HCT116 (cell line): Measurements from ENCODE around the gene PLEKHG3. TPM values are rescaled to one million over a fixed set of nuclear protein-coding genes. Genes with fewer than 3 reads are reported as not detected.

Experiments
- ATAC-seq: fragments of 200-7000 bp; cut with Tn5 transposase; 2 replicates; pipeline ENCODE4 v1.9.1; 2020; ENCODE audit warnings: mild to moderate bottlenecking, moderate library complexity
- BruUV-seq: library from RNA; stranded (reverse); fragments of 400-500 nt; replicated peaks from 2 replicates; lab custom pipeline; 2021; lab: Mats Ljungman, UMichigan
- CTCF ChIA-PET: fragments of 300-600 bp; sonication (Branson Sonifier 250); formaldehyde crosslinking; loops from one replicate; lab custom pipeline; 2021; ENCODE audit warnings: antibody characterized with exemption; lab: Charles Lee
- POLR2A ChIA-PET: fragments of 300-600, 350-600 bp; sonication (Branson Sonifier 250); formaldehyde crosslinking; loops from one replicate; lab custom pipeline; 2021; ENCODE audit warnings: antibody characterized with exemption; lab: Charles Lee
- RAD21 ChIA-PET, 2 experiments: fragments of 300-600 bp; sonication (Branson Sonifier 250); formaldehyde crosslinking; loops; one replicate each; lab custom pipeline; 2023; ENCODE audit warnings: low total read pairs in 2 of 2; ENCODE audit not compliant: uncharacterized antibody in 2 of 2, unreplicated experiment in 2 of 2, low non-redundant PET in 1 of 2; lab: Charles Lee
- DNase-seq: peaks from one replicate; pipeline ENCODE4 v3.0.0-alpha.2; 2010; ENCODE audit warnings: low read depth, low spot score
- H2AFZ ChIP-seq: fragments of 200-600 bp; shearing (Covaris generic), sonication (generic); 2 replicates; pipeline ENCODE4 v1.6.1; 2017; ENCODE audit warnings: low read depth, mixed run types, mixed read lengths, antibody characterized with exemption, low read length; ENCODE audit not compliant: poor library complexity, severe bottlenecking
- H3K27ac ChIP-seq: 2 replicates; pipeline ENCODE4 v1.5.1; 2012; ENCODE audit warnings: low read depth, low read length
- H3K27me3 ChIP-seq: fragments of 200-600 bp; sonication (generic); 2 replicates; pipeline ENCODE4 v1.6.1; 2016; ENCODE audit warnings: mixed run types, low read length, mixed read lengths; ENCODE audit not compliant: insufficient read depth
- H3K36me3 ChIP-seq, 2 experiments: fragments of 200-500 bp in 1 of 2; fragments of 200-600 bp in 1 of 2; sonication (Bioruptor generic) in 1 of 2; sonication (generic) in 1 of 2; 2 replicates each; pipeline versions ENCODE4 v1.5.1 to v1.6.1; 2014 to 2016; ENCODE audit warnings: low read length in 2 of 2, inconsistent platforms in 1 of 2, mixed read lengths in 1 of 2, mixed run types in 1 of 2; ENCODE audit not compliant: insufficient read depth in 2 of 2, control insufficient read depth in 1 of 2
- H3K4me1 ChIP-seq, 2 experiments: fragments of 200-600 bp in 1 of 2; sonication (generic) in 1 of 2; 2 replicates each; pipeline versions ENCODE4 v1.5.1 to v1.6.1; 2012 to 2017; ENCODE audit warnings: low read length in 2 of 2, inconsistent platforms in 1 of 2, mild to moderate bottlenecking in 1 of 2, mixed read lengths in 1 of 2, mixed run types in 1 of 2, moderate library complexity in 1 of 2; ENCODE audit not compliant: insufficient read depth in 2 of 2, control insufficient read depth in 1 of 2
- H3K4me2 ChIP-seq: fragments of 200-600 bp; sonication (generic); 2 replicates; pipeline ENCODE4 v1.6.1; 2017; ENCODE audit warnings: mixed run types, low read length, mixed read lengths
- H3K4me3 ChIP-seq, 2 experiments: fragments of 200-600 bp in 1 of 2; sonication (generic) in 1 of 2; replicated peaks in 1 of 2; 2 replicates each; pipeline ENCODE4 v1.5.1; 2011 to 2016; ENCODE audit warnings: low read length in 2 of 2, control low read depth in 1 of 2, low read depth in 1 of 2, mild to moderate bottlenecking in 1 of 2, mixed read lengths in 1 of 2, mixed run types in 1 of 2
- H3K79me2 ChIP-seq: fragments of 200-600 bp; sonication (generic); 2 replicates; pipeline ENCODE4 v1.6.1; 2017; ENCODE audit warnings: mild to moderate bottlenecking, mixed run types, low read length, moderate library complexity, mixed read lengths; ENCODE audit not compliant: insufficient read depth
- H3K9ac ChIP-seq: fragments of 200-600 bp; sonication (generic); 2 replicates; pipeline ENCODE4 v1.6.1; 2016; ENCODE audit warnings: low read length, mixed read lengths
- H3K9me2 ChIP-seq: fragments of 200-600 bp; sonication (generic), shearing (Covaris generic); 2 replicates; pipeline ENCODE4 v1.6.1; 2017; ENCODE audit warnings: mixed run types, mild to moderate bottlenecking, moderate library complexity; ENCODE audit not compliant: insufficient read depth
- H3K9me3 ChIP-seq, 2 experiments: fragments of 200-500 bp in 1 of 2; fragments of 200-600 bp in 1 of 2; sonication (Bioruptor generic) in 1 of 2; sonication (generic) in 1 of 2; 2 replicates each; pipeline ENCODE4 v1.6.1; 2014 to 2017; ENCODE audit warnings: low read length in 2 of 2, mixed read lengths in 2 of 2, inconsistent platforms in 1 of 2, low read depth in 1 of 2, mild to moderate bottlenecking in 1 of 2, mixed run types in 1 of 2, moderate library complexity in 1 of 2; ENCODE audit not compliant: control insufficient read depth in 1 of 2, insufficient read depth in 1 of 2
- H4K20me1 ChIP-seq: fragments of 200-600 bp; sonication (generic), shearing (Covaris generic); 2 replicates; pipeline ENCODE4 v1.6.1; 2017; ENCODE audit warnings: mixed run types, mild to moderate bottlenecking, moderate library complexity; ENCODE audit not compliant: insufficient read depth
- CEBPB ChIP-seq: IDR thresholded peaks from 2 replicates; pipeline ENCODE4 v1.6.1; 2012; ENCODE audit warnings: low read depth
- EGR1 ChIP-seq: IDR thresholded peaks from 2 replicates; pipeline ENCODE4 v1.6.1; 2012; ENCODE audit warnings: low read depth
- ELF1 ChIP-seq: IDR thresholded peaks from 2 replicates; pipeline ENCODE4 v1.6.1; 2012; ENCODE audit warnings: low read depth, borderline replicate concordance
- EZH2 ChIP-seq: fragments of 200-600 bp; sonication (generic); IDR thresholded peaks from 2 replicates; pipeline ENCODE4 v1.6.1; 2017; ENCODE audit warnings: antibody characterized with exemption, mixed run types
- JUND ChIP-seq: IDR thresholded peaks from 2 replicates; pipeline ENCODE4 v1.6.1; 2012
- MAX ChIP-seq: IDR thresholded peaks from 2 replicates; pipeline ENCODE4 v1.6.1; 2012
- POLR2A ChIP-seq: IDR thresholded peaks from 2 replicates; pipeline ENCODE4 v1.7.0; 2011; ENCODE audit warnings: borderline replicate concordance; ENCODE audit not compliant: insufficient read depth, insufficient read length; ENCODE audit errors: extremely low read depth
- POLR2AphosphoS5 ChIP-seq: IDR thresholded peaks from 2 replicates; pipeline ENCODE4 v1.6.1; 2011; ENCODE audit warnings: mild to moderate bottlenecking, low read depth, low read length, moderate library complexity
- RAD21 ChIP-seq: IDR thresholded peaks from 2 replicates; pipeline ENCODE4 v1.6.1; 2012; ENCODE audit warnings: low read depth, mild to moderate bottlenecking
- REST ChIP-seq: IDR thresholded peaks from 2 replicates; pipeline ENCODE4 v1.6.1; 2012; ENCODE audit warnings: low read depth
- intact Hi-C: fragments of 100-400 bp; cut with micrococcal nuclease; formaldehyde crosslinking; loops from 2 replicates; pipeline ENCODE4 v1.10.0; 2022
- total RNA-seq: library from RNA; stranded (reverse); gene quantifications from one replicate; pipeline ENCODE4 v1.2.1, GENCODE V29; 2021; ENCODE audit not compliant: unreplicated experiment

The PLEKHG3 gene
- total RNA-seq, 1 experiment from 2014 or later, result 55.6 TPM

GRCh38 chr14:64683264-64683663 is 21.0 kb upstream of the PLEKHG3 start:
- BruUV-seq, result no TSS peak
- peaks cover 8 to 25% of the 10 kb centered on the region in 2 experiments; a peak in 3 of 4 replicates for H3K4me1 ChIP-seq
- TF ChIP-seq POLR2AphosphoS5 (no peak), EGR1 (no peak), MAX (no peak), JUND (no peak)
- CTCF ChIA-PET, result interaction anchor here (1.9 kb wide), 1 partner anchor 208 kb away, joined by 5 read pairs; no protein-coding TSS in a partner anchor
- H3K9ac ChIP-seq, result no peak overlapping the region
- H3K79me2 ChIP-seq, result no peaks in the 10 kb centered on the region
- RAD21 ChIA-PET, result no interaction called here
- POLR2A ChIA-PET, result no interaction called here
- H4K20me1 ChIP-seq, result no peaks in the 10 kb centered on the region
- no peaks in the 10 kb centered on the region for H3K9me2 ChIP-seq
- H3K4me3 ChIP-seq, result no peak overlapping the region
- H3K27me3 ChIP-seq, result no peaks in the 10 kb centered on the region
- H2AFZ ChIP-seq, result no peak overlapping the region
- no peaks in the 10 kb centered on the region for H3K36me3 ChIP-seq
- H3K27ac ChIP-seq, result no peak overlapping the region
- ATAC-seq (no peak), DNase-seq (no peak)
- intact Hi-C loops, result no loop called here
- H3K4me2 ChIP-seq, result no peak overlapping the region
- H3K9me3 ChIP-seq, result no peaks in the 10 kb centered on the region

GRCh38 chr14:64684091-64684490 is 20.1 kb upstream of the PLEKHG3 start:
- DNase-seq (no peak), ATAC-seq (no peak)
- Histone ChIP-seq H3K4me2 (no peak overlapping the region), H3K9me2 (no peaks in the 10 kb centered on the region), H3K27ac (no peak overlapping the region), H3K4me3 (no peak overlapping the region), H3K27me3 (no peaks in the 10 kb centered on the region), H3K36me3 (no peaks in the 10 kb centered on the region), H3K79me2 (no peaks in the 10 kb centered on the region), H4K20me1 (no peaks in the 10 kb centered on the region), H3K9ac (no peak overlapping the region), H3K4me1 (peaks cover 8 to 25% of the 10 kb centered on the region in 2 experiments; a peak in 3 of 4 replicates), H2AFZ (no peak overlapping the region), H3K9me3 (no peaks in the 10 kb centered on the region)
- ChIA-PET RAD21 (no interaction called here), CTCF (no interaction called here), POLR2A (no interaction called here)
- intact Hi-C loops, result no loop called here
- no TSS peak for BruUV-seq
- TF ChIP-seq RAD21, result no peak
- TF ChIP-seq POLR2A, result no peak
- TF ChIP-seq CEBPB, result no peak
- no peak for TF ChIP-seq EGR1
- TF ChIP-seq ELF1, result no peak
- TF ChIP-seq REST, result no peak
- TF ChIP-seq EZH2, result no peak
